Body of pancreas (tissue), 4 donors: ENCODE measurements around the gene AAGAB. TPM values are rescaled to one million over a fixed set of nuclear protein-coding genes. Genes with fewer than 3 reads are reported as not detected.
"Not testable (repeated sequence)": the region's sequence is repeated elsewhere in the genome, so short reads cannot be mapped to it uniquely, and the experiment has no call there.

Source experiments
- ATAC-seq: fragments of 150-250 bp; one replicate; pipeline ENCODE4 v1.9.1; 2016
- DNase-seq, 4 donors: peaks; one replicate each; pipeline ENCODE4 v3.0.0-alpha.2; 2019
- H3K27ac ChIP-seq, 4 donors: fragments of 200-600 bp; sonication (generic); 1 replicate in 3 of 4; 2 replicates in 1 of 4; pipeline versions ENCODE4 v1.5.1 to v1.6.1; 2016 to 2019; ENCODE audit warnings: mild to moderate bottlenecking in 1 of 4, mixed read lengths in 1 of 4, moderate library complexity in 1 of 4
- H3K27me3 ChIP-seq, 2 donors: fragments of 200-600 bp; sonication (generic); one replicate each; pipeline ENCODE4 v1.6.0; 2016; ENCODE audit warnings: mild to moderate bottlenecking in 1 of 2
- H3K36me3 ChIP-seq, 2 donors: fragments of 200-600 bp; sonication (generic); replicated peaks in 1 of 2; 2 replicates each; pipeline ENCODE4 v1.5.1; 2016; ENCODE audit warnings: low read depth in 2 of 2; ENCODE audit not compliant: insufficient read depth in 1 of 2
- H3K4me1 ChIP-seq: fragments of 200-600 bp; sonication (generic); one replicate; pipeline ENCODE4 v1.6.0; 2016
- H3K4me3 ChIP-seq, 2 donors: fragments of 200-600 bp; sonication (generic); 1 replicate in 1 of 2; 2 replicates in 1 of 2; pipeline ENCODE4 v1.5.1; 2016 to 2019
- H3K9me3 ChIP-seq, 3 donors: fragments of 200-600 bp; sonication (generic); 1 replicate in 2 of 3; 2 replicates in 1 of 3; pipeline ENCODE4 v1.5.1; 2016
- POLR2A ChIP-seq, 3 donors: fragments of 450-650 bp; IDR thresholded peaks; one replicate each; pipeline ENCODE4 v1.6.1; 2016; ENCODE audit warnings: antibody characterized with exemption in 3 of 3, mild to moderate bottlenecking in 2 of 3
- WGBS, 2 donors: methylation state at CpG; one replicate each; pipeline ENCODE4 v1.1.5; 2017; 5-methylcytosine and 5-hydroxymethylcytosine counted together
- intact Hi-C: fragments of 100-400 bp; cut with DNase I; formaldehyde crosslinking; loops from one replicate; pipeline ENCODE4 v1.15.1; 2023
- total RNA-seq, 2 donors: library from RNA; depleted of rRNA; stranded (reverse); fragments of >200 nt; gene quantifications; one replicate each; pipeline ENCODE4 v1.1.0, GENCODE V29; 2016
- TF ChIP-seq, protein P1 (sequence below), 7 experiments: fragments of 450-650 bp in 4 of 7; fragments of 200-600 bp in 3 of 7; sonication (generic) in 3 of 7; IDR thresholded peaks; one replicate each; pipeline ENCODE4 v1.5.1; 2016 to 2019; ENCODE audit warnings: antibody characterized with exemption in 7 of 7

The AAGAB gene
- total RNA-seq, 2 donors from 2014 or later = 12.5 to 13.5 TPM

DNA sequence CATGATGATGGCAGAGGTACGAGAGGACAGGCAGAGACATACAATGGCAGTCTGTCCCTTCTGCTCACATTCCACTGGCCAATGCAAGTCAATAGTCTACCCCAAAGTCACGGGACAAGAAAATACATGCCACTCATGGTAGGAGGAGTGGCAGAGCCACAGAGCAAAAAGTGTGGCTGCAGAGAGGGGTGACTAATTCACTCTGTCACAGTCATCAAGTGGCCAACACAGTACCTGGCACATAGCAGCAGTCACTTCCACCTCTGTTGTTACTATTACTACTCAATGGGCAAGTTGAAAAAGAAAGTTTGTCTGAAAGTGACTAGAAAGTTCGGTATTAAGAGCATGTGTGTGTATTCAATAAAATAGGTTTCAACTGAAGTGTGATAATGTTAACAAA is 97.6 kb downstream of the AAGAB start:
- intact Hi-C loops = no loop called here
- DNase-seq = no peak
- Histone ChIP-seq H3K9me3 (no peaks in the 10 kb centered on the region), H3K36me3 (no peaks in the 10 kb centered on the region), H3K27ac (no peak overlapping the region), H3K4me3 (no peak overlapping the region), H3K4me1 (peaks cover 14% of the 10 kb centered on the region), H3K27me3 (no peaks in the 10 kb centered on the region)
- ATAC-seq = no peak
- TF ChIP-seq POLR2A (IDR thresholded peaks at IDR 0.05) = no peak
- TF ChIP-seq, protein P1, sequence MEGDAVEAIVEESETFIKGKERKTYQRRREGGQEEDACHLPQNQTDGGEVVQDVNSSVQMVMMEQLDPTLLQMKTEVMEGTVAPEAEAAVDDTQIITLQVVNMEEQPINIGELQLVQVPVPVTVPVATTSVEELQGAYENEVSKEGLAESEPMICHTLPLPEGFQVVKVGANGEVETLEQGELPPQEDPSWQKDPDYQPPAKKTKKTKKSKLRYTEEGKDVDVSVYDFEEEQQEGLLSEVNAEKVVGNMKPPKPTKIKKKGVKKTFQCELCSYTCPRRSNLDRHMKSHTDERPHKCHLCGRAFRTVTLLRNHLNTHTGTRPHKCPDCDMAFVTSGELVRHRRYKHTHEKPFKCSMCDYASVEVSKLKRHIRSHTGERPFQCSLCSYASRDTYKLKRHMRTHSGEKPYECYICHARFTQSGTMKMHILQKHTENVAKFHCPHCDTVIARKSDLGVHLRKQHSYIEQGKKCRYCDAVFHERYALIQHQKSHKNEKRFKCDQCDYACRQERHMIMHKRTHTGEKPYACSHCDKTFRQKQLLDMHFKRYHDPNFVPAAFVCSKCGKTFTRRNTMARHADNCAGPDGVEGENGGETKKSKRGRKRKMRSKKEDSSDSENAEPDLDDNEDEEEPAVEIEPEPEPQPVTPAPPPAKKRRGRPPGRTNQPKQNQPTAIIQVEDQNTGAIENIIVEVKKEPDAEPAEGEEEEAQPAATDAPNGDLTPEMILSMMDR (IDR thresholded peaks at IDR 0.05) = no peak
- 90 to 91% methylated on average over 3 of the region's 3 CpGs for WGBS, 2 donors

DNA sequence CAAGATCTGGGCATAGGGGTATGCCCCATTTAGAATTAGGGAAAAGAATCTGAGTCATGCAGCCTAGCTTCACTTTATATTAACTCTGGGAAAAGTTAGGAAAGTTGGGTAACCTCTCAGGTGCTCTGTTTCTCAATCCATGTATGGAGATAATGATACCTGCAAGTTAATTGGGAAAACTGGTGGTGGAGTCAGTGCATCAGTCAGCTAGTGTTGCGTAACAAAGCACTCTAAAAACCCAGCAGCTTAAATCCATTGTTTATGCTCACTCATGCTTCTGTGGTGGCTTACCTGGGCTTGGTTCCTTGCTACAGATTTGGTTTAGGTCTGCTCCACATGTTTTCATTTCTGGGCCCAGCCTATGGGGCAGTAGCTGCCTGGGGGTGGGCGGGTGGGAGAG is 98.0 kb downstream of the AAGAB start:
- intact Hi-C loops = no loop called here
- no peak for ATAC-seq
- no peak for TF ChIP-seq POLR2A (IDR thresholded peaks at IDR 0.05)
- TF ChIP-seq, protein P1 (IDR thresholded peaks at IDR 0.05) = no peak
- Histone ChIP-seq H3K9me3 (no peaks in the 10 kb centered on the region), H3K36me3 (no peaks in the 10 kb centered on the region), H3K4me1 (peaks cover 11% of the 10 kb centered on the region), H3K4me3 (no peak overlapping the region), H3K27ac (no peak overlapping the region), H3K27me3 (no peaks in the 10 kb centered on the region)
- DNase-seq = no peak
- 94 to 100% methylated on average over 2 of the region's 2 CpGs for WGBS, 2 donors

DNA sequence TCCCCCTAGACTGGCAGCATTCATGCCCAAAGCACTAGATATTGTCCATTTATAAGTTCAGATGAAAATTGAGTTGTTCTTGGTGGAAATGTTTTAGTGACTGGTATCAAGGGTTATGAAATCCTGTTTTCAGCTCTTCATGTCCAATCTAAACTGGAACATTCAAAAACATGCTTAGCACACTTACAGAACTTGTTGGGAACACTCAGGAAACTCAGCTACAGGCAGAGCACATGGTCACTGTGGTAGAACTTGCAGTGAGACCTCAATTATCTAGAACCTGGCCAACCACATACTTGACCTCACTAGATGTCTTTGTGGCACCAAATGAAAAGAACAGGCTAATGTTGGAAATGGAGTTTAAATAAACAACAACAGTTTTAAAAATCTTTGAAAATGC is 100.2 kb downstream of the AAGAB start:
- no peak overlapping the region for H3K4me3 ChIP-seq
- TF ChIP-seq POLR2A (IDR thresholded peaks at IDR 0.05) = no peak
- no peak overlapping the region for H3K27ac ChIP-seq
- H3K27me3 ChIP-seq = no peaks in the 10 kb centered on the region
- H3K9me3 ChIP-seq = no peaks in the 10 kb centered on the region
- ATAC-seq (no peak), DNase-seq (no peak)
- H3K4me1 ChIP-seq = peaks cover 30% of the 10 kb centered on the region
- H3K36me3 ChIP-seq = no peaks in the 10 kb centered on the region
- intact Hi-C loops = no loop called here

DNA sequence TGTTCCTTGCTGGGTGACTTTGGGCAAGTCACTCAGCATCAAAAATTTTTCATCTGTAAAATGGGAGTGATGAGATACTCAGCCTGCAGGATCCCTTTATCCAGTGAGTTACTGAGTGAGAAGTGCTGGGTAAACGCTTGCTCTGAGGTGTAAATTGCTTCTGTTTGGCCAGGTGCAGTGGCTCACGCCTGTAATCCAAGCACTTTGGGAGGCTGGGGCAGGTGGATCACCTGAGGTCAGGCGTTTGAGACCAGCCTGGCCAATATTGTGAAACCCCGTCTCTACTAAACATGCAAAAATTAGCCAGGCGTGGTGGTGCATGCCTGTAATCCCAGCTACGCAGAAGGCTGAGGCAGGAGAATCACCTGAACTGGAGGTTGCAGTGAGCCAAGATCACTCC is 101.4 kb downstream of the AAGAB start:
- Histone ChIP-seq H3K4me1 (peaks cover 42% of the 10 kb centered on the region), H3K27ac (peak overlapping the region in 3 of 4 donors; percentile 28 to 52 (median 31))
- peak in 1 of 4 donors; percentile 51 for DNase-seq
- H3K4me3 ChIP-seq, ATAC-seq, H3K36me3 ChIP-seq, H3K9me3 ChIP-seq, H3K27me3 ChIP-seq, intact Hi-C loops: not testable (repeated sequence)
- 37 to 57% methylated on average over 5 to 6 of the region's 6 CpGs for WGBS, 2 donors

DNA sequence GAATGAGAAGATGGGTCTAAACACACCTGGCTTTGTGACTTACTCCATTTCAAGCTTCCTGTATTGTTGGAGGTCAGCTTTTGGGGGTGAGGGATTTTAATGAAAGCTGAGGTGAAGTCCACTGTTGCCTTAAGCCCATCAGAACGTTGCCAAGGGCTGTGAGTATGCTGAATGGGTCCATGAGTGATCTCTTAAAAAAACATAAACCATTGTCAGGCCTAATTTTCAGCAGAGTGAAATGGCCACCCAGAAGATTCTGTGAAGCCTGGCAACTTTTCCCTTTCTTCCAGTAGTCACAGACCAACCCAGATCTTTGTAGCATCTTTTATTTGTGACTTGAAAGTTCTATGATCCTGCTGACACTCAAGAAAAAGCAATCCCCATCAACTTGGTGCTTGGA is 102.0 kb downstream of the AAGAB start:
- no peak for TF ChIP-seq POLR2A (IDR thresholded peaks at IDR 0.05)
- TF ChIP-seq, protein P1 (IDR thresholded peaks at IDR 0.05) = no peak
- Histone ChIP-seq H3K9me3 (no peaks in the 10 kb centered on the region), H3K27ac (peak overlapping the region in 3 of 4 donors; percentile 28 to 52 (median 29)), H3K4me3 (no peak overlapping the region), H3K36me3 (no peaks in the 10 kb centered on the region), H3K4me1 (peaks cover 48% of the 10 kb centered on the region), H3K27me3 (no peaks in the 10 kb centered on the region)
- DNase-seq (no peak), ATAC-seq (no peak)
- intact Hi-C loops = no loop called here
- WGBS, 2 donors = 44 to 50% methylated on average over 1 of the region's 1 CpG

Other genes with a start within 250 kb of the AAGAB start
- 10 to 100 TPM; 19.7 to 52.4 TPM for gene SMAD3, start 189.1 kb downstream of the AAGAB start, total RNA-seq
- gene IQCH, start 125 bp upstream of the AAGAB start, total RNA-seq = 1 to 10 TPM; 1.6 to 6.7 TPM